ENCODE data around the gene BANP.
"Not testable (repeated sequence)": the region's sequence is repeated elsewhere in the genome, so short reads cannot be mapped to it uniquely, and the experiment has no call there.

GRCh38 chr16:88092791-88093555, 141.7 kb downstream of the BANP start:
- TF ChIP-seq ZNF133 (tag by site-specific recombination; IDR thresholded peaks at IDR 0.05); ZNF121 (tag by site-specific recombination; IDR thresholded peaks at IDR 0.05); CTCF (tag by site-specific recombination; IDR thresholded peaks at IDR 0.05); FEZF1 (tag by site-specific recombination; IDR thresholded peaks at IDR 0.05); ZNF274 (IDR thresholded peaks at IDR 0.05; ENCODE audit: low read length); ZNF274 (tag by site-specific recombination; IDR thresholded peaks at IDR 0.05; ENCODE audit: borderline replicate concordance); SP2 (tag by site-specific recombination; IDR thresholded peaks at IDR 0.05); ZNF404 (tag by site-specific recombination; IDR thresholded peaks at IDR 0.05): not testable (repeated sequence)
